ENCODE data around the gene MGAT1. TPM values are rescaled to one million over a fixed set of nuclear protein-coding genes. Genes with fewer than 3 reads are reported as not detected.

The MGAT1 gene
- polyA plus RNA-seq, 1 donor from 2014 or later = 31.8 TPM

- H3K79me2 ChIP-seq (replicated peaks; ENCODE audit: insufficient read depth, low read length) = no peaks in the 10 kb centered on the region
- H3K9ac ChIP-seq (ENCODE audit: low read length) = no peak overlapping the region
- no peaks in the 10 kb centered on the region for H3K9me2 ChIP-seq (ENCODE audit: insufficient read depth, low read length)
- no peak for TF ChIP-seq POLR2AphosphoS5 (IDR thresholded peaks at IDR 0.05)
- TF ChIP-seq MXI1 (conservative IDR thresholded peaks at IDR 0.05; ENCODE audit: poor library complexity, severe bottlenecking) = no peak
- no peak for TF ChIP-seq REST (IDR thresholded peaks at IDR 0.05; ENCODE audit: borderline replicate concordance)
- TF ChIP-seq CTCF (IDR thresholded peaks at IDR 0.05; ENCODE audit: poor library complexity, severe bottlenecking) = no peak
- TF ChIP-seq TAF1 (IDR thresholded peaks at IDR 0.05; ENCODE audit: low read depth) = no peak
- no peak for TF ChIP-seq RAD21 (conservative IDR thresholded peaks at IDR 0.05)
- TF ChIP-seq EP300 (conservative IDR thresholded peaks at IDR 0.05; ENCODE audit: poor library complexity, severe bottlenecking) = no peak
- TF ChIP-seq EZH2 (IDR thresholded peaks at IDR 0.05; ENCODE audit: borderline replicate concordance, insufficient read depth, low read length, poor library complexity, severe bottlenecking) = no peak
- no peak for TF ChIP-seq SMC3 (conservative IDR thresholded peaks at IDR 0.05; ENCODE audit: poor library complexity)
- H3K9me3 ChIP-seq (ENCODE audit: low read length) = no peaks in the 10 kb centered on the region
- H3K4me3 ChIP-seq (ENCODE audit: low read length) = no peak overlapping the region
- no peaks in the 10 kb centered on the region for H4K20me1 ChIP-seq (ENCODE audit: insufficient read depth)
- no peaks in the 10 kb centered on the region for H3K27me3 ChIP-seq (ENCODE audit: insufficient read depth, low read depth, low read length)
- no peak overlapping the region for H3K4me2 ChIP-seq (ENCODE audit: low read length)
- no peak overlapping the region for H2AFZ ChIP-seq (ENCODE audit: low read depth, low read length)
- H3K36me3 ChIP-seq (ENCODE audit: insufficient read depth, low read length) = no peaks in the 10 kb centered on the region
- H3F3A ChIP-seq (ENCODE audit: insufficient read depth, low read length, poor library complexity, severe bottlenecking) = no peaks in the 10 kb centered on the region
- no peak overlapping the region for H3K27ac ChIP-seq (ENCODE audit: low read length)
Measured at GRCh38 chr5:180823940-180824629, 21.5 kb upstream of the MGAT1 start.

- Histone ChIP-seq H3K9me3 (ENCODE audit: low read length) (no peaks in the 10 kb centered on the region), H3K4me2 (ENCODE audit: low read length) (no peak overlapping the region), H3F3A (ENCODE audit: insufficient read depth, low read length, poor library complexity, severe bottlenecking) (no peaks in the 10 kb centered on the region), H3K9ac (ENCODE audit: low read length) (no peak overlapping the region), H3K79me2 (replicated peaks; ENCODE audit: insufficient read depth, low read length) (no peaks in the 10 kb centered on the region), H3K27me3 (ENCODE audit: insufficient read depth, low read depth, low read length) (no peaks in the 10 kb centered on the region), H2AFZ (ENCODE audit: low read depth, low read length) (no peak overlapping the region), H4K20me1 (ENCODE audit: insufficient read depth) (no peaks in the 10 kb centered on the region), H3K27ac (ENCODE audit: low read length) (no peak overlapping the region), H3K4me3 (ENCODE audit: low read length) (no peak overlapping the region), H3K36me3 (ENCODE audit: insufficient read depth, low read length) (no peaks in the 10 kb centered on the region), H3K9me2 (ENCODE audit: insufficient read depth, low read length) (no peaks in the 10 kb centered on the region)
- TF ChIP-seq MXI1 (conservative IDR thresholded peaks at IDR 0.05; ENCODE audit: poor library complexity, severe bottlenecking) (no peak), RAD21 (conservative IDR thresholded peaks at IDR 0.05) (no peak), REST (IDR thresholded peaks at IDR 0.05; ENCODE audit: borderline replicate concordance) (no peak), EZH2 (IDR thresholded peaks at IDR 0.05; ENCODE audit: borderline replicate concordance, insufficient read depth, low read length, poor library complexity, severe bottlenecking) (no peak)
Measured at GRCh38 chr5:180823346-180823745, 20.7 kb upstream of the MGAT1 start.
